ENCODE results near the gene CPTP. TPM values are rescaled to one million over a fixed set of nuclear protein-coding genes. Genes with fewer than 3 reads are reported as not detected.

Gene CPTP
- total and polyA plus RNA-seq, 2 of the 13 experiments (the other 11 are each of a cell fraction or from before 2014, with no cell fraction given) = 5.5 to 9.3 TPM

- TF ChIP-seq RFXANK (CRISPR knock-in tag; IDR thresholded peaks at IDR 0.05) (no peak), MNT (IDR thresholded peaks at IDR 0.05) (0 out of 2 replicates have a peak, but pooled peaks have one; percentile 16), ZNF607 (CRISPR knock-in tag; IDR thresholded peaks at IDR 0.05; ENCODE audit: borderline replicate concordance) (no peak), ZNF260 (CRISPR knock-in tag; IDR thresholded peaks at IDR 0.05; ENCODE audit: borderline replicate concordance, low read depth) (no peak), SRF (IDR thresholded peaks at IDR 0.05; ENCODE audit: low read depth, low read length) (no peak), ZNF800 (CRISPR knock-in tag; IDR thresholded peaks at IDR 0.05) (0 out of 2 replicates have a peak, but pooled peaks have one; percentile 21), SP2 (CRISPR knock-in tag; IDR thresholded peaks at IDR 0.05) (peak; percentile 39; the same call in 1 of the 2 replicates), HES4 (CRISPR knock-in tag; IDR thresholded peaks at IDR 0.05; ENCODE audit: borderline replicate concordance) (peak; percentile 74; the same call in 1 of the 2 replicates), EEA1 (CRISPR knock-in tag; IDR thresholded peaks at IDR 0.05; ENCODE audit: borderline replicate concordance) (no peak), KLF11 (CRISPR knock-in tag; IDR thresholded peaks at IDR 0.05) (no peak), BCL6 (CRISPR knock-in tag; IDR thresholded peaks at IDR 0.05) (0 out of 2 replicates have a peak, but pooled peaks have one; percentile 15), ZNF143 (CRISPR knock-in tag; IDR thresholded peaks at IDR 0.05) (no peak), MXI1 (IDR thresholded peaks at IDR 0.05; ENCODE audit: borderline replicate concordance, low read depth, low read length) (0 out of 3 replicates have a peak, but pooled peaks have one; percentile 24), POGZ (CRISPR knock-in tag; IDR thresholded peaks at IDR 0.05) (0 out of 2 replicates have a peak, but pooled peaks have one; percentile 19), FOXP4 (CRISPR knock-in tag; IDR thresholded peaks at IDR 0.05) (no peak), ZMAT5 (CRISPR knock-in tag; IDR thresholded peaks at IDR 0.05; ENCODE audit: borderline replicate concordance, low read depth) (no peak), KDM2A (CRISPR knock-in tag; IDR thresholded peaks at IDR 0.05; ENCODE audit: borderline replicate concordance, low read depth) (peak; percentile 51)
- TF ChIP-seq, protein P1, sequence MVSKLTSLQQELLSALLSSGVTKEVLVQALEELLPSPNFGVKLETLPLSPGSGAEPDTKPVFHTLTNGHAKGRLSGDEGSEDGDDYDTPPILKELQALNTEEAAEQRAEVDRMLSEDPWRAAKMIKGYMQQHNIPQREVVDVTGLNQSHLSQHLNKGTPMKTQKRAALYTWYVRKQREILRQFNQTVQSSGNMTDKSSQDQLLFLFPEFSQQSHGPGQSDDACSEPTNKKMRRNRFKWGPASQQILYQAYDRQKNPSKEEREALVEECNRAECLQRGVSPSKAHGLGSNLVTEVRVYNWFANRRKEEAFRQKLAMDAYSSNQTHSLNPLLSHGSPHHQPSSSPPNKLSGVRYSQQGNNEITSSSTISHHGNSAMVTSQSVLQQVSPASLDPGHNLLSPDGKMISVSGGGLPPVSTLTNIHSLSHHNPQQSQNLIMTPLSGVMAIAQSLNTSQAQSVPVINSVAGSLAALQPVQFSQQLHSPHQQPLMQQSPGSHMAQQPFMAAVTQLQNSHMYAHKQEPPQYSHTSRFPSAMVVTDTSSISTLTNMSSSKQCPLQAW (CRISPR knock-in tag; IDR thresholded peaks at IDR 0.05) = peak; percentile 39; the same call in 1 of the 2 replicates
- TF ChIP-seq, protein P2, sequence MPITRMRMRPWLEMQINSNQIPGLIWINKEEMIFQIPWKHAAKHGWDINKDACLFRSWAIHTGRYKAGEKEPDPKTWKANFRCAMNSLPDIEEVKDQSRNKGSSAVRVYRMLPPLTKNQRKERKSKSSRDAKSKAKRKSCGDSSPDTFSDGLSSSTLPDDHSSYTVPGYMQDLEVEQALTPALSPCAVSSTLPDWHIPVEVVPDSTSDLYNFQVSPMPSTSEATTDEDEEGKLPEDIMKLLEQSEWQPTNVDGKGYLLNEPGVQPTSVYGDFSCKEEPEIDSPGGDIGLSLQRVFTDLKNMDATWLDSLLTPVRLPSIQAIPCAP (CRISPR knock-in tag; IDR thresholded peaks at IDR 0.05; ENCODE audit: low read depth) = no peak
Observed at GRCh38 chr1:1347663-1348419, 23.2 kb downstream of the CPTP start (continued).
